Stomach (tissue), 4 donors: ENCODE measurements around the gene TMEM151B.

ENCODE experiments used
- POLR2A ChIP-seq, 4 donors: fragments of 450-650 bp; IDR thresholded peaks; one replicate each; pipeline ENCODE4 v1.6.1; 2016; ENCODE audit warnings: antibody characterized with exemption in 4 of 4, control low read depth in 2 of 4, mild to moderate bottlenecking in 1 of 4, moderate library complexity in 1 of 4
- POLR2AphosphoS5 ChIP-seq, 3 donors: sonication (generic); formaldehyde crosslinking; IDR thresholded peaks; one replicate each; pipeline ENCODE4 v1.6.1; 2016; ENCODE audit warnings: antibody characterized with exemption in 3 of 3
- TF ChIP-seq, protein P1 (sequence below), 7 experiments: fragments of 450-650 bp in 4 of 7; fragments of 200-600 bp in 3 of 7; sonication (generic) in 3 of 7; IDR thresholded peaks; one replicate each; pipeline ENCODE4 v1.5.1; 2016 to 2019; ENCODE audit warnings: antibody characterized with exemption in 7 of 7, control low read depth in 2 of 7, mild to moderate bottlenecking in 1 of 7

DNA sequence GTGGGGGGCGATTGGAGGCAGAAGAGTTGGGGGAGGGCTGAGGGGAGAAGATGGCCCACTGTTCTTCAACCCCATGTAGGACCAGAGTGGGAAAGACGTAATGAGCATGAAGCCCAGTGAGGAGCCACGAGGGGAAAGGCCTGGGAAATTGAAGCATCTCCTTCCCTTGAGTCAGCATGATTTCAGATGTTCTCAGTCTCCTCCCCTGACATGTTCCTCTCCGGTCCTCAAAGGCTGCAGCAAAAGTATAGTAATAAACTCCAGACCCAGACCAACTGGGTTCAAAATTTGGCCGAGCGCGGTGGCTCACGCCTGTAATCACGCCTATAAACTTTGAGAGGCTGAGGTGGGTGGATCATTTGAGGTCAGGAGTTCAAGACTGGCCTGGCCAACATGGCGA, 3.0 kb upstream of the TMEM151B start:
- TF ChIP-seq, protein P1, sequence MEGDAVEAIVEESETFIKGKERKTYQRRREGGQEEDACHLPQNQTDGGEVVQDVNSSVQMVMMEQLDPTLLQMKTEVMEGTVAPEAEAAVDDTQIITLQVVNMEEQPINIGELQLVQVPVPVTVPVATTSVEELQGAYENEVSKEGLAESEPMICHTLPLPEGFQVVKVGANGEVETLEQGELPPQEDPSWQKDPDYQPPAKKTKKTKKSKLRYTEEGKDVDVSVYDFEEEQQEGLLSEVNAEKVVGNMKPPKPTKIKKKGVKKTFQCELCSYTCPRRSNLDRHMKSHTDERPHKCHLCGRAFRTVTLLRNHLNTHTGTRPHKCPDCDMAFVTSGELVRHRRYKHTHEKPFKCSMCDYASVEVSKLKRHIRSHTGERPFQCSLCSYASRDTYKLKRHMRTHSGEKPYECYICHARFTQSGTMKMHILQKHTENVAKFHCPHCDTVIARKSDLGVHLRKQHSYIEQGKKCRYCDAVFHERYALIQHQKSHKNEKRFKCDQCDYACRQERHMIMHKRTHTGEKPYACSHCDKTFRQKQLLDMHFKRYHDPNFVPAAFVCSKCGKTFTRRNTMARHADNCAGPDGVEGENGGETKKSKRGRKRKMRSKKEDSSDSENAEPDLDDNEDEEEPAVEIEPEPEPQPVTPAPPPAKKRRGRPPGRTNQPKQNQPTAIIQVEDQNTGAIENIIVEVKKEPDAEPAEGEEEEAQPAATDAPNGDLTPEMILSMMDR (IDR thresholded peaks at IDR 0.05): no peak
- TF ChIP-seq POLR2AphosphoS5 (IDR thresholded peaks at IDR 0.05): no peak
- no peak for TF ChIP-seq POLR2A (IDR thresholded peaks at IDR 0.05)
